Transverse colon (tissue), 4 donors: Measurements from ENCODE around the gene PLA2G5. TPM values are rescaled to one million over a fixed set of nuclear protein-coding genes. Genes with fewer than 3 reads are reported as not detected.
"Not testable (repeated sequence)": the region's sequence is repeated elsewhere in the genome, so short reads cannot be mapped to it uniquely, and the experiment has no call there.

Experiments used
- DNase-seq: peaks from one replicate; pipeline ENCODE4 v3.0.0-alpha.2; 2019
- H3K27ac ChIP-seq, 4 donors: fragments of 200-600 bp; sonication (generic); 2 replicates each; pipeline ENCODE4 v1.5.1; 2016 to 2018; ENCODE audit warnings: inconsistent platforms in 4 of 4
- H3K27me3 ChIP-seq: fragments of 200-600 bp; sonication (generic); 2 replicates; pipeline ENCODE4 v1.5.1; 2017; ENCODE audit warnings: inconsistent platforms
- H3K36me3 ChIP-seq, 4 donors: fragments of 200-600 bp; sonication (generic); 2 replicates each; pipeline ENCODE4 v1.5.1; 2017 to 2019; ENCODE audit warnings: inconsistent platforms in 4 of 4
- H3K4me1 ChIP-seq, 4 donors: fragments of 200-600 bp; sonication (generic); 2 replicates each; pipeline ENCODE4 v1.5.1; 2017 to 2020; ENCODE audit warnings: inconsistent platforms in 4 of 4
- H3K4me3 ChIP-seq, 4 donors: fragments of 200-600 bp; sonication (generic); 1 replicate in 1 of 4; 2 replicates in 3 of 4; pipeline versions ENCODE4 v1.5.1 to v1.6.1; 2017 to 2019; ENCODE audit warnings: inconsistent platforms in 4 of 4
- H3K9me3 ChIP-seq, 2 donors: fragments of 200-600 bp; sonication (generic); 2 replicates each; pipeline ENCODE4 v1.5.1; 2017 to 2019; ENCODE audit warnings: inconsistent platforms in 2 of 2
- CTCF ChIP-seq, 5 experiments: fragments of 200-600 bp in 3 of 5; fragments of 450-650 bp in 2 of 5; sonication (generic) in 3 of 5; IDR thresholded peaks; 1 replicate in 2 of 5; 2 replicates in 3 of 5; pipeline ENCODE4 v1.5.1; 2016 to 2017; ENCODE audit warnings: antibody characterized with exemption in 5 of 5, inconsistent platforms in 3 of 5, mild to moderate bottlenecking in 2 of 5, moderate library complexity in 1 of 5
- EP300 ChIP-seq: sonication (generic); formaldehyde crosslinking; IDR thresholded peaks from one replicate; pipeline ENCODE4 v1.6.1; 2017; ENCODE audit warnings: antibody characterized with exemption, low read depth
- POLR2A ChIP-seq: fragments of 450-650 bp; IDR thresholded peaks from one replicate; pipeline ENCODE4 v1.6.1; 2016; ENCODE audit warnings: antibody characterized with exemption, mild to moderate bottlenecking, moderate library complexity
- POLR2AphosphoS5 ChIP-seq, 3 donors: sonication (generic); formaldehyde crosslinking; IDR thresholded peaks; one replicate each; pipeline ENCODE4 v1.6.1; 2016; ENCODE audit warnings: antibody characterized with exemption in 3 of 3
- WGBS, 2 donors: methylation state at CpG; one replicate each; pipeline ENCODE4 v1.1.5; 2018; ENCODE audit warnings: low coverage in 1 of 2; 5-methylcytosine and 5-hydroxymethylcytosine counted together
- in situ Hi-C, 4 donors: fragments of 200-750 bp; cut with MboI; loops; one replicate each; pipeline versions ENCODE4 v1.15.0 to v1.15.1; 2017; ENCODE audit warnings: low sequenced_read_pairs in 3 of 4, low pct_ligation_motif_present in 1 of 4, low pct_unique_long_range_greater_than_20kb in 1 of 4
- intact Hi-C: fragments of 100-400 bp; cut with DNase I; formaldehyde crosslinking; loops from one replicate; pipeline ENCODE4 v1.15.1; 2023; ENCODE audit warnings: low total_unique reads
- total RNA-seq, 4 donors: library from RNA; depleted of rRNA; stranded (reverse); fragments of >200 nt; gene quantifications; one replicate each; pipeline ENCODE4 v1.1.0, GENCODE V29; 2016

PLA2G5 gene
- total RNA-seq, 4 donors from 2014 or later, result 0.60 to 3.1 (median 2.9) TPM; not detected in 1

DNA sequence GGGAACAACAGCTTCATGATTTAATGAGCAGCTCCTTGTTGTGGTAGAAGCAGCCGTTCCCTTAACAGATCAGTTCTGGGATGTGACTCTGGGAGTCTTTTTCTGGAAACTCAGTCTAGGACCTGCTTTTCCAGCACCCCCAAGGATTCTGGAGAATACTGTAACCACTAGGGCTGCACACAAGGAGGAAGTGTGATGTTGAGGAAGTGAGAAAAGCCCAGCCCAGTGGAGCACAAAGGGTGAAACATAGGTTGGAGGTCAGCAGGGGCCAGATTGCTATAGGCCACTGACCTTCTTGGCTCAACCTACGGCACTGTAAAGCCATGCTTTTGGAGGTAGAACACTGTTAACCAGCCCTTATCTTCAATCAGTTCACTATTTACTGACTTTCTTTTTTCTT, 10.1 kb upstream of the PLA2G5 start:
- in situ Hi-C loops, result no loop called here
- 75 to 84% methylated on average over 2 of the region's 2 CpGs for WGBS, 2 donors

GRCh38 chr1:20060791-20061190, 9.2 kb upstream of the PLA2G5 start:
- H3K4me3 ChIP-seq, DNase-seq, H3K27ac ChIP-seq, intact Hi-C loops, H3K27me3 ChIP-seq, in situ Hi-C loops, H3K9me3 ChIP-seq, H3K36me3 ChIP-seq: not testable (repeated sequence)
- 93 to 96% methylated on average over 2 to 7 of the region's 7 CpGs for WGBS, 2 donors
- H3K4me1 ChIP-seq, result peaks cover 0 to 20% (median 0%) of the 10 kb centered on the region in 4 donors

More for the DNA sequence above, 10.1 kb upstream of the PLA2G5 start:
- Histone ChIP-seq H3K4me3 (no peak overlapping the region), H3K9me3 (no peaks in the 10 kb centered on the region), H3K27ac (no peak overlapping the region), H3K27me3 (no peaks in the 10 kb centered on the region), H3K36me3 (no peaks in the 10 kb centered on the region), H3K4me1 (peaks cover 0 to 20% (median 0%) of the 10 kb centered on the region in 4 donors)
- intact Hi-C loops, result no loop called here
- DNase-seq, result no peak
- no peak for TF ChIP-seq POLR2A
- no peak for TF ChIP-seq CTCF (IDR thresholded peaks at IDR 0.05)
- no peak for TF ChIP-seq EP300
- no peak for TF ChIP-seq POLR2AphosphoS5 (IDR thresholded peaks at IDR 0.05)

- TF ChIP-seq CTCF (IDR thresholded peaks at IDR 0.05), result no peak
- no peak for TF ChIP-seq EP300
- TF ChIP-seq POLR2AphosphoS5 (IDR thresholded peaks at IDR 0.05), result no peak
- TF ChIP-seq POLR2A, result no peak
- in situ Hi-C loops, result no loop called here
- Histone ChIP-seq H3K27me3 (peaks cover 3% of the 10 kb centered on the region), H3K4me3 (no peak overlapping the region), H3K4me1 (peaks cover 0 to 20% (median 0%) of the 10 kb centered on the region in 4 donors), H3K27ac (no peak overlapping the region), H3K9me3 (no peaks in the 10 kb centered on the region), H3K36me3 (no peaks in the 10 kb centered on the region)
- no peak for DNase-seq
- intact Hi-C loops, result no loop called here
- 79 to 100% methylated on average over 2 to 4 of the region's 4 CpGs for WGBS, 2 donors
These were observed 8.1 kb upstream of the PLA2G5 start for GRCh38 chr1:20061866-20062265.

GRCh38 chr1:20063861-20064292, 6.1 kb upstream of the PLA2G5 start:
- peaks cover 0 to 10% (median 0%) of the 10 kb centered on the region in 4 donors for H3K4me1 ChIP-seq
- H3K4me3 ChIP-seq, result no peak overlapping the region
- peaks cover 3% of the 10 kb centered on the region for H3K27me3 ChIP-seq
- intact Hi-C loops, result no loop called here
- DNase-seq, result no peak
- no peak overlapping the region for H3K27ac ChIP-seq
- H3K36me3 ChIP-seq, result no peaks in the 10 kb centered on the region
- in situ Hi-C loops, result no loop called here
- TF ChIP-seq EP300, result no peak
- no peak for TF ChIP-seq POLR2A
- no peak for TF ChIP-seq POLR2AphosphoS5 (IDR thresholded peaks at IDR 0.05)
- TF ChIP-seq CTCF (IDR thresholded peaks at IDR 0.05), result no peak
- WGBS, 2 donors, result 82% methylated on average over 2 of the region's 2 CpGs; no CpG with 5 or more reads in 1 of the 2 donors
- no peaks in the 10 kb centered on the region for H3K9me3 ChIP-seq

GRCh38 chr1:20068722-20069121, 1.3 kb upstream of the PLA2G5 start:
- Histone ChIP-seq H3K27me3 (peaks cover 3% of the 10 kb centered on the region), H3K27ac (no peak overlapping the region), H3K4me3 (no peak overlapping the region), H3K9me3 (no peaks in the 10 kb centered on the region), H3K36me3 (no peaks in the 10 kb centered on the region), H3K4me1 (no peaks in the 10 kb centered on the region)
- TF ChIP-seq POLR2A, result no peak
- no peak for TF ChIP-seq EP300
- TF ChIP-seq POLR2AphosphoS5 (IDR thresholded peaks at IDR 0.05), result no peak
- WGBS, 2 donors, result 78 to 90% methylated on average over 7 of the region's 7 CpGs
- intact Hi-C loops, result no loop called here
- in situ Hi-C loops, result no loop called here
- no peak for DNase-seq
